Measurements from ENCODE around the gene LLGL2. TPM values are rescaled to one million over a fixed set of nuclear protein-coding genes. Genes with fewer than 3 reads are reported as not detected.
A peak's percentile ranks its signal among the peaks of the same experiment; 100 is the strongest.

LLGL2 gene
- total and polyA plus RNA-seq, 2 donors (not counting 1 experiment from before 2014, with no cell fraction given) = 40.6 to 52.0 TPM

- peak overlapping the region; percentile 100 for H3K4me2 ChIP-seq (replicated peaks; ENCODE audit: low read depth, low read length, poor library complexity, severe bottlenecking)
- no peaks in the 10 kb centered on the region for H3K27me3 ChIP-seq (replicated peaks in 1 of 4; ENCODE audit: control extremely low read depth in 1 of 4, control insufficient read depth in 3 of 4, insufficient read depth in 4 of 4, low read length in 3 of 4)
- ATAC-seq (ENCODE audit: low read depth) (no peak), DNase-seq (no peak)
- POLR2A ChIA-PET = interaction anchor here (0.5 to 0.6 kb wide), 2 partner anchors 75 to 86 kb away, joined by 3 to 5 read pairs; no protein-coding TSS in a partner anchor
- H3K9me3 ChIP-seq (ENCODE audit: control extremely low read depth in 1 of 3, control insufficient read depth in 2 of 3, insufficient read depth in 1 of 3, low read length in 2 of 3) = no peaks in the 10 kb centered on the region
- H2AFZ ChIP-seq (ENCODE audit: insufficient read depth, low read depth, low read length, poor library complexity, severe bottlenecking) = peak overlapping the region; percentile 87
- no peak overlapping the region for H3K4me3 ChIP-seq (ENCODE audit: control extremely low read depth in 1 of 5, extremely low read depth in 1 of 5, insufficient read depth in 1 of 5, low read depth in 2 of 5, low read length in 4 of 5)
- peaks cover 10% of the 10 kb centered on the region for H4K20me1 ChIP-seq (ENCODE audit: control insufficient read depth, insufficient read depth, low read length, poor library complexity, severe bottlenecking)
- WGBS (ENCODE audit: insufficient coverage) = 60% methylated on average over 13 of the region's 15 CpGs
- no peaks in the 10 kb centered on the region for H3K36me3 ChIP-seq (replicated peaks in 1 of 2; ENCODE audit: control extremely low read depth in 1 of 2, control insufficient read depth in 1 of 2, extremely low read depth in 1 of 2, insufficient read depth in 2 of 2, low read length in 1 of 2)
- no peak overlapping the region for H3K9ac ChIP-seq (ENCODE audit: low read length)
- peaks cover 26 to 39% of the 10 kb centered on the region in 2 donors for H3K4me1 ChIP-seq (ENCODE audit: control insufficient read depth in 2 of 2, insufficient read depth in 2 of 2, low read length in 2 of 2)
- intact Hi-C loops (cut with micrococcal nuclease) = loop anchor here (2.0 to 10.0 kb wide), 2 partner anchors 88 to 250 kb away; partner anchors contain the start of gene GALK1
- no peak overlapping the region for H3K27ac Mint-ChIP-seq
- no peaks in the 10 kb centered on the region for H3K9me3 Mint-ChIP-seq (ENCODE audit: insufficient read depth)
- H3K27ac ChIP-seq (ENCODE audit: low read length in 2 of 2) = no peak overlapping the region
- peaks cover 19% of the 10 kb centered on the region for H3K4me1 Mint-ChIP-seq
- no peak for TF ChIP-seq CTCF (IDR thresholded peaks at IDR 0.05)
- no peak for TF ChIP-seq EZH2 (IDR thresholded peaks at IDR 0.05; ENCODE audit: borderline replicate concordance, insufficient read depth, low read depth, low read length, poor library complexity, severe bottlenecking)
- CTCF ChIA-PET = interaction anchor here (0.7 to 1.3 kb wide), 4 partner anchors 10 to 224 kb away, joined by 3 to 4 read pairs (median 4); partner anchors contain the start of gene LLGL2
- H3K4me3 Mint-ChIP-seq = peak overlapping the region; percentile 59
- no peaks in the 10 kb centered on the region for H3K27me3 Mint-ChIP-seq
- H3K79me2 ChIP-seq (ENCODE audit: control insufficient read depth, insufficient read depth, low read length) = peaks cover 11% of the 10 kb centered on the region
Observed at GRCh38 chr17:75514299-75514918, 11.1 kb upstream of the LLGL2 start.
